BLaER1 (cell line): ENCODE measurements around the gene LPCAT2.

Source experiments
- H3K27ac ChIP-seq: shearing (Covaris generic); formaldehyde crosslinking; 2 replicates; pipeline ENCODE4 v1.8.1; 2022
- H3K27me3 ChIP-seq: shearing (Covaris generic); formaldehyde crosslinking; 2 replicates; pipeline ENCODE4 v1.8.1; 2022
- H3K36me3 ChIP-seq: shearing (Covaris generic); formaldehyde crosslinking; 2 replicates; pipeline ENCODE4 v1.8.1; 2022
- H3K4me1 ChIP-seq: shearing (Covaris generic); formaldehyde crosslinking; 2 replicates; pipeline ENCODE4 v1.8.1; 2022
- H3K4me2 ChIP-seq: shearing (Covaris generic); formaldehyde crosslinking; 2 replicates; pipeline ENCODE4 v1.8.1; 2022
- H3K4me3 ChIP-seq: shearing (Covaris generic); formaldehyde crosslinking; 2 replicates; pipeline ENCODE4 v1.8.1; 2022
- H3K9ac ChIP-seq: shearing (Covaris generic); formaldehyde crosslinking; 2 replicates; pipeline ENCODE4 v1.8.1; 2022
- H3K9me3 ChIP-seq: shearing (Covaris generic); formaldehyde crosslinking; 2 replicates; pipeline ENCODE4 v1.8.1; 2022
- H4K20me1 ChIP-seq: shearing (Covaris generic); formaldehyde crosslinking; 2 replicates; pipeline ENCODE4 v1.8.1; 2022
- Cebpa-rat ChIP-seq: shearing (Covaris generic); IDR thresholded peaks from 2 replicates; pipeline ENCODE4 v1.8.1; 2022

LPCAT2 gene

GRCh38 chr16:55508941-55509931 is at the start of gene LPCAT2:
Gene LPCAT2 (plus strand): TSS chr16:55509072. CDS start chr16:55509182, 110 bp downstream.
- no peak for TF ChIP-seq Cebpa-rat
- peak within 1 kb of the TSS; percentile 62 for H3K4me3 ChIP-seq
- peaks cover 32% of the 10 kb centered on the region for H3K9me3 ChIP-seq
- no peak within 1 kb of the TSS for H3K27ac ChIP-seq
- H3K4me2 ChIP-seq, result peak within 1 kb of the TSS; percentile 60
- peaks cover 30% of the 10 kb centered on the region for H3K4me1 ChIP-seq
- no peaks in the 10 kb centered on the region for H4K20me1 ChIP-seq
- no peaks in the 10 kb centered on the region for H3K36me3 ChIP-seq
- H3K27me3 ChIP-seq, result peaks cover 22% of the 10 kb centered on the region
- no peak within 1 kb of the TSS for H3K9ac ChIP-seq

- Histone ChIP-seq H3K27me3 (no peaks in the 10 kb centered on the region), H3K36me3 (no peaks in the 10 kb centered on the region), H3K9ac (no peak overlapping the region), H3K4me3 (no peak overlapping the region), H4K20me1 (no peaks in the 10 kb centered on the region), H3K9me3 (no peaks in the 10 kb centered on the region), H3K27ac (no peak overlapping the region), H3K4me1 (no peaks in the 10 kb centered on the region), H3K4me2 (no peak overlapping the region)
- no peak for TF ChIP-seq Cebpa-rat
These were observed 46.6 kb upstream of the LPCAT2 start for GRCh38 chr16:55462241-55462640.

- Histone ChIP-seq H3K9ac (no peak overlapping the region), H4K20me1 (no peaks in the 10 kb centered on the region), H3K4me1 (no peaks in the 10 kb centered on the region), H3K4me3 (no peak overlapping the region), H3K27ac (no peak overlapping the region), H3K27me3 (no peaks in the 10 kb centered on the region), H3K4me2 (no peak overlapping the region), H3K9me3 (no peaks in the 10 kb centered on the region), H3K36me3 (no peaks in the 10 kb centered on the region)
- TF ChIP-seq Cebpa-rat, result no peak
These were observed 44.5 kb upstream of the LPCAT2 start for GRCh38 chr16:55464375-55464774.

GRCh38 chr16:55465077-55465896 is 43.6 kb upstream of the LPCAT2 start:
- no peak for TF ChIP-seq Cebpa-rat
- no peak overlapping the region for H3K4me2 ChIP-seq
- no peak overlapping the region for H3K27ac ChIP-seq

GRCh38 chr16:55466209-55466608 is 42.7 kb upstream of the LPCAT2 start:
- Histone ChIP-seq H3K27ac (no peak overlapping the region), H3K9me3 (no peaks in the 10 kb centered on the region), H3K36me3 (no peaks in the 10 kb centered on the region), H3K4me1 (no peaks in the 10 kb centered on the region), H3K4me2 (no peak overlapping the region), H3K27me3 (no peaks in the 10 kb centered on the region), H3K9ac (no peak overlapping the region), H3K4me3 (no peak overlapping the region), H4K20me1 (no peaks in the 10 kb centered on the region)
- TF ChIP-seq Cebpa-rat, result no peak

More at GRCh38 chr16:55465077-55465896, 43.6 kb upstream of the LPCAT2 start:
- Histone ChIP-seq H3K4me3 (no peak overlapping the region), H3K9me3 (no peaks in the 10 kb centered on the region), H3K9ac (no peak overlapping the region), H3K4me1 (no peaks in the 10 kb centered on the region), H3K27me3 (no peaks in the 10 kb centered on the region), H4K20me1 (no peaks in the 10 kb centered on the region), H3K36me3 (no peaks in the 10 kb centered on the region)

GRCh38 chr16:55467898-55468297 is 41.0 kb upstream of the LPCAT2 start:
- Histone ChIP-seq H3K9me3 (no peaks in the 10 kb centered on the region), H3K4me1 (no peaks in the 10 kb centered on the region), H3K4me3 (no peak overlapping the region), H3K36me3 (no peaks in the 10 kb centered on the region), H4K20me1 (no peaks in the 10 kb centered on the region), H3K27me3 (no peaks in the 10 kb centered on the region), H3K9ac (no peak overlapping the region), H3K4me2 (no peak overlapping the region), H3K27ac (no peak overlapping the region)
- TF ChIP-seq Cebpa-rat, result no peak

GRCh38 chr16:55468352-55468990 is 40.4 kb upstream of the LPCAT2 start:
- no peaks in the 10 kb centered on the region for H3K36me3 ChIP-seq
- H3K27ac ChIP-seq, result no peak overlapping the region
- H3K9ac ChIP-seq, result no peak overlapping the region
- no peaks in the 10 kb centered on the region for H3K27me3 ChIP-seq
- no peak overlapping the region for H3K4me2 ChIP-seq
- H3K4me3 ChIP-seq, result no peak overlapping the region
- H3K9me3 ChIP-seq, result no peaks in the 10 kb centered on the region
- TF ChIP-seq Cebpa-rat, result no peak
- no peaks in the 10 kb centered on the region for H3K4me1 ChIP-seq
- H4K20me1 ChIP-seq, result no peaks in the 10 kb centered on the region

- no peak overlapping the region for H3K9ac ChIP-seq
- no peaks in the 10 kb centered on the region for H3K36me3 ChIP-seq
- H3K4me1 ChIP-seq, result no peaks in the 10 kb centered on the region
- H3K27ac ChIP-seq, result no peak overlapping the region
- H4K20me1 ChIP-seq, result no peaks in the 10 kb centered on the region
- no peak overlapping the region for H3K4me3 ChIP-seq
- H3K27me3 ChIP-seq, result no peaks in the 10 kb centered on the region
- TF ChIP-seq Cebpa-rat, result no peak
- no peaks in the 10 kb centered on the region for H3K9me3 ChIP-seq
- no peak overlapping the region for H3K4me2 ChIP-seq
These were observed 38.9 kb upstream of the LPCAT2 start for GRCh38 chr16:55469821-55470532.
